ENCODE measurements around the gene WDR77.

- TF ChIP-seq POLR2A (IDR thresholded peaks at IDR 0.05) (no peak), CTCF (IDR thresholded peaks at IDR 0.05) (no peak), POLR2AphosphoS5 (IDR thresholded peaks at IDR 0.05) (no peak)
Observed at GRCh38 chr1:111483876-111484275, 34.8 kb upstream of the WDR77 start.

Data from sigmoid colon (tissue), 4 donors.